Thymus (tissue), 11 donors: Measurements from ENCODE around the gene SVOP. TPM values are rescaled to one million over a fixed set of nuclear protein-coding genes. Genes with fewer than 3 reads are reported as not detected.

ENCODE experiments used
- DNase-seq, 9 donors: peaks; one replicate each; pipeline ENCODE4 v3.0.0-alpha.2; 2013; ENCODE audit warnings: low spot score in 9 of 9, low read depth in 6 of 9, missing footprints in 1 of 9
- H3K27ac ChIP-seq, 2 donors: one replicate each; pipeline ENCODE4 v1.5.1; 2013; ENCODE audit warnings: control low read depth in 1 of 2, low read depth in 1 of 2, low read length in 1 of 2, mild to moderate bottlenecking in 1 of 2, moderate library complexity in 1 of 2
- H3K27me3 ChIP-seq, 2 donors: one replicate each; pipeline ENCODE4 v1.5.1; 2013; ENCODE audit warnings: low read length in 1 of 2; ENCODE audit not compliant: control insufficient read depth in 2 of 2, insufficient read depth in 1 of 2
- H3K36me3 ChIP-seq, 2 donors: one replicate each; pipeline ENCODE4 v1.5.1; 2013; ENCODE audit warnings: low read length in 1 of 2, mild to moderate bottlenecking in 1 of 2, moderate library complexity in 1 of 2; ENCODE audit not compliant: control insufficient read depth in 2 of 2, insufficient read depth in 2 of 2
- H3K4me1 ChIP-seq, 2 donors: one replicate each; pipeline ENCODE4 v1.5.1; 2013; ENCODE audit warnings: low read length in 2 of 2; ENCODE audit not compliant: control insufficient read depth in 2 of 2, insufficient read depth in 2 of 2
- H3K4me3 ChIP-seq, 2 donors: one replicate each; pipeline ENCODE4 v1.5.1; 2013; ENCODE audit warnings: low read length in 2 of 2, control low read depth in 1 of 2, mild to moderate bottlenecking in 1 of 2
- H3K9me3 ChIP-seq, 2 donors: one replicate each; pipeline ENCODE4 v1.5.1; 2013; ENCODE audit warnings: low read length in 1 of 2, mild to moderate bottlenecking in 1 of 2; ENCODE audit not compliant: control insufficient read depth in 2 of 2, insufficient read depth in 1 of 2
- WGBS: extraction: QIAGEN DNeasy Blood & Tissue Kit; methylation state at CpG from one replicate; pipeline ENCODE4 v1.1.7; 2013; 5-methylcytosine and 5-hydroxymethylcytosine counted together
- polyA plus RNA-seq: library from polyadenylated mRNA; stranded (reverse); fragments of 200-250 nt; gene quantifications from one replicate; pipeline ENCODE4 v1.2.3, GENCODE V29; 2013
- total RNA-seq: library from RNA; stranded (reverse); fragments of 120-200 nt; gene quantifications from one replicate; pipeline ENCODE4 v1.2.4, GENCODE V29; 2013
- donor health status: healthy.

The SVOP gene
- total and polyA plus RNA-seq, 2 donors, result 0.05 to 0.14 TPM

DNA sequence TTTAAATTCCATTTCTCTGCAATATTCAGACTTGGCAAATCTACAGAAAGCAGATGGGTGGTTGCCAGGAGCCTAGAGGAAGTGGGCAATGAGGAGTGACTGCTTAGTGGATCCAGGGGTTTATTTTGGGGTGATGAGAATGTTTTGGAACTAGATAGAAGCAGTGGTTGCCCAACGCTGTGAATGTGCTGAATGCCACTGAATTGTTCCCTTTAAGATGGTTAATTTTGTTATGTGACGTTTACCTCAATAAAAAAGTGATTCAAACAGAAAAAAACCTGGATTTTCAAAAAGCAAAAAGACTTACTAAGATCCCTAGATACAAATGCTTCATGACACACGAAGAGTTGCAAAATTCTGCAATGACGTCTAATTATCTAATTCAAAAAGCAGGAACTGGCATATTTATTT is 106.7 kb downstream of the SVOP start:
- Histone ChIP-seq H3K4me1 (no peaks in the 10 kb centered on the region), H3K36me3 (no peaks in the 10 kb centered on the region), H3K9me3 (no peaks in the 10 kb centered on the region), H3K27ac (no peak overlapping the region), H3K4me3 (no peak overlapping the region), H3K27me3 (no peaks in the 10 kb centered on the region)
- DNase-seq, result no peak
- 12% methylated on average over 4 of the region's 4 CpGs for WGBS

DNA sequence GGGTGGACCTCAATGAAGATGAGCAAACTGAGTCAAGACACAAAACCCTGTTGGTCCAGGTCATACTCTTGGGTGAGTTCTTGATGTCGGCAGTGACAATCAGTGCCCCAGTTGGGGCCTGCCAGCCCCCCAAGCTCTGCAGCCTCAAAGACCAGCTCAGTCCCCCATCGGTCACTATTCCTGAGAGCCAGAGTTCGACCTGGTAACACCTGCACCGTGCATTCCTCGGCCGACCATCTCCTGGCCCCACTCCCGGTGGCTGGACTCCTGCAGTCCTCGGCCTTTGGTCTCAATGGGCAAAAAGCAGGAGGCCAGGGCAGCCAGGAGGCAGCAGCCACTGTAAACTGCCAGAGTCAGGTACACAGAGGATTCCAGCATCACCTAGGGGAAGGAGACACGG is 108.5 kb downstream of the SVOP start:
- Histone ChIP-seq H3K4me1 (no peaks in the 10 kb centered on the region), H3K4me3 (no peak overlapping the region), H3K36me3 (no peaks in the 10 kb centered on the region), H3K27me3 (no peaks in the 10 kb centered on the region), H3K9me3 (no peaks in the 10 kb centered on the region), H3K27ac (no peak overlapping the region)
- no peak for DNase-seq
- 97% methylated on average over 9 of the region's 9 CpGs for WGBS

DNA sequence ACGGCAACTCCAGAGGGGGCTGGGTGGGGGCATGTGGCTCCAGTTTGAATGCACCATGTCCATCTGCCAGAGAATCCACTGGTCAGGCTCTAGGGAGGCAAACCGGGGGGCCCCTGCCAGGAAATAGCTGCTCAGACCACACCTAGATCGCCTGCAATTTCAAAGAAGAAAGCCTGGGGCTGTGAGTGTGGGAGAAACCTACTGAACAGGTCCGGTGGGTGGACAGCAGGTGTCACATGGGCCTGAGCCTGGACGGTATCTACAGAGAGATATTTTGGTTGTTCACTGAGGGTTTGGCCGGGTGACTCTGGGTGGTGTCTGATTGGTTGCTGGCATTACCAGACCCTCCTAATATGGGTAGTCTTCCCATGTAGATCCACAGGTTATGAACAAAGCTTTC is 109.0 kb downstream of the SVOP start:
- H3K4me1 ChIP-seq, result no peaks in the 10 kb centered on the region
- no peak overlapping the region for H3K4me3 ChIP-seq
- WGBS, result 92% methylated on average over 6 of the region's 6 CpGs
- H3K36me3 ChIP-seq, result no peaks in the 10 kb centered on the region
- no peak for DNase-seq
- H3K27ac ChIP-seq, result no peak overlapping the region
- no peaks in the 10 kb centered on the region for H3K27me3 ChIP-seq
- no peaks in the 10 kb centered on the region for H3K9me3 ChIP-seq

DNA sequence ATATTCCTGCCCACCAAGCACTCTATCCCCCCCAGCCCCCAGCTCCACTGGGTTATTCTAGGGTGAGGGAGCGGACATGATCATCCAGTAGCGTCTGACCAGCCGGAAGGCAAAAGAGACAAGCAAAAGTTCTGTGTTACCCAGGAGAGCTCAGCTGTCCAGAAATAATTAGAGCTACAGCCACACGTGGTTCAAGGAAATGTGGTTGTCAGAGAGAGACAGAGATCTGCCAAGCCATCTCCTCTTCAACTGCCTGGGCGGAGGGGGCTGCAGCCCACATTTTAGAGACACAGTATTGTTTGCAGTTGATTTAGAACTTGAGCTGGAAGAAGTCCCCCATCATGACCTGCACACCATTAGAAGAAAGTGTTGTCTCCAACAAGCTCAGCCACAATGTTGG is 110.5 kb downstream of the SVOP start:
- Histone ChIP-seq H3K9me3 (no peaks in the 10 kb centered on the region), H3K4me1 (no peaks in the 10 kb centered on the region), H3K4me3 (no peak overlapping the region), H3K27me3 (no peaks in the 10 kb centered on the region), H3K36me3 (no peaks in the 10 kb centered on the region), H3K27ac (no peak overlapping the region)
- DNase-seq, result no peak
- 88% methylated on average over 5 of the region's 5 CpGs for WGBS

DNA sequence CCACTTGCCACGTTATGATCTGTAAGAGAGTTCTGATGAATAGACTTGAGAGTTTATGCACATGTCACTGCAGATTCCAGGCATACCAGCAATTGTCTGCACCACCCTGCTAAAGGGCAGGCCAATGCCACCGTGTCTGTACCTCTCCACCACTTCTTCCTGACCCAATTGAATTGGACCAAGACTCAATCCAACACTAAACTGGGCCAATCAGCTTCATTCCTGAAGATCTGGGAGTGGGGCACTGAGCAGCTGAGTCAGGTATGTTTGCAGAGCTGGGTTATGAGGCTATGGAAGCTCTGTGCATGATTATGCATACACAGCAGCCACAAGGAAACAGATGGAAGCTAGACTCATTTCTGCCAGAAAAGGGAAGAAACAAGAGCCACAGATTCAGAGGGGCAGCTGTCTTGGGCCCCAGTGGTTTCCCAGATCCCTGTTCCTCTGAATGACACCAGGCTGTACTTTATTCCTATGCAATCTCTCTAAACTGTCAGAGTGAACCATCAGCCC is 113.0 kb downstream of the SVOP start:
- Histone ChIP-seq H3K4me3 (no peak overlapping the region), H3K36me3 (no peaks in the 10 kb centered on the region), H3K4me1 (no peaks in the 10 kb centered on the region), H3K27me3 (no peaks in the 10 kb centered on the region), H3K27ac (no peak overlapping the region), H3K9me3 (no peaks in the 10 kb centered on the region)
- whole genome bisulfite sequencing, result 21% methylated on average over 2 of the region's 2 CpGs
- DNase-seq, result no peak

DNA sequence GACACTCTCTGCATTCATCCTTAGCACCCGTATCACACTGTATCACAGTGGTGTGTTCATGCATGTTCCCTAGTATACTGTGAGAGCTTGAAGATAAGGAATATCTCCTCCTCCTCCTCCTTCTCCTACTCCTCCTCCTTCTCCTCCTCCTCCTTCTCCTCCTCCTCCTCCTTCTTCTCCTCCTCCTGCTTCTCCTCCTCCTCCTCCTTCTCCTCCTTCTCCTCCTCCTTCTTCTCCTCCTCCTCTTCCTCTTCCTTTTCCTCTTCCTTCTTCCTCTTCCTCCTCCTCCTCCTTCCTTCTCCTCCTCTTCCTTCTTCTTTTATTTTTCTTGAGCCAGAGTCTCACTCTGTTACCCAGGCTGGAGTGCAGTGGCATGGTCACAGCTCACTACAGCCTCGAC is 113.9 kb downstream of the SVOP start:
- no peak overlapping the region for H3K27ac ChIP-seq
- DNase-seq, result no peak
- H3K9me3 ChIP-seq, result no peaks in the 10 kb centered on the region
- 93% methylated on average over 2 of the region's 2 CpGs for WGBS
- no peaks in the 10 kb centered on the region for H3K36me3 ChIP-seq
- H3K4me1 ChIP-seq, result no peaks in the 10 kb centered on the region
- no peak overlapping the region for H3K4me3 ChIP-seq
- no peaks in the 10 kb centered on the region for H3K27me3 ChIP-seq

DNA sequence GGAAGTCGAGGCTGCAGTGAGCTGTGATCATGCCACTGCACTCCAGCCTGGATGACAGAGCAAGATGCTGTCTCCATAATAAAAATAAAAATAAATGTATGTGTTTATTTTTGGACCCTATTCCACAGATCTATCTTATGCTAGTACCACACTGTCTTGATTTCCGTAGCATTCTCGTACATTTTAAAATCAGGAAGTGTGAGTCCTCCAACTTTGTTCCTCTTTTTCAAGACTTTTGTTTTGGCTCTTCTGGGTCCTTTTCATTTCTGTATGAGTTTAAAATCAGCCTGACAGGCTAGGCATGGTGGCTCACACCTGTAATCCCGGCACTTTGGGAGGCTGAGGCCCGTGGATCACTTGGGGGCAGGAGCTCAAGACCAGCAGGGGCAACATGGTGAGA is 115.1 kb downstream of the SVOP start:
- no peaks in the 10 kb centered on the region for H3K27me3 ChIP-seq
- H3K4me1 ChIP-seq, result no peaks in the 10 kb centered on the region
- H3K27ac ChIP-seq, result no peak overlapping the region
- DNase-seq, result no peak
- H3K4me3 ChIP-seq, result no peak overlapping the region
- H3K9me3 ChIP-seq, result no peaks in the 10 kb centered on the region
- 10% methylated on average over 5 of the region's 5 CpGs for WGBS
- H3K36me3 ChIP-seq, result no peaks in the 10 kb centered on the region

DNA sequence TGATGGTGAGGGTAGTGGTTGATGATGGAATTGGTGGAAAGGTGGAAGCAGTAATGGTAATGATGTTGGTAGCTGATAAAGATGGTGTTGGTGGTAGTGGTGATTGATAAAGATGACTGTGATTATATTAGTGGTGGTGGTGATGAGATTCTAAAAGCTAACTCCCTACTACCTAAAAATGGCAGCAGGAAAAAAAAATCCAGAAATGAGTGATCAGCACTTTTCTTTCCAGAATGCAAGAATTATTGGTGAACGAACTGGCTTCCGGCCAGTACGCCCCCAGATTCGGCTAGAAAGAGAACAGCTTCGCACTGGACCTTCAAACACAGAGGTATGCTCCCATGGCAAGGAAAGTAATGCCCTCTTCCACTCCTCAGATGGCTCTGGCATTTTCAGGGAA is 121.7 kb downstream of the SVOP start:
- no peak overlapping the region for H3K4me3 ChIP-seq
- no peak overlapping the region for H3K27ac ChIP-seq
- H3K36me3 ChIP-seq, result no peaks in the 10 kb centered on the region
- 88% methylated on average over 5 of the region's 5 CpGs for WGBS
- DNase-seq, result no peak
- H3K9me3 ChIP-seq, result no peaks in the 10 kb centered on the region
- H3K4me1 ChIP-seq, result no peaks in the 10 kb centered on the region
- no peaks in the 10 kb centered on the region for H3K27me3 ChIP-seq

DNA sequence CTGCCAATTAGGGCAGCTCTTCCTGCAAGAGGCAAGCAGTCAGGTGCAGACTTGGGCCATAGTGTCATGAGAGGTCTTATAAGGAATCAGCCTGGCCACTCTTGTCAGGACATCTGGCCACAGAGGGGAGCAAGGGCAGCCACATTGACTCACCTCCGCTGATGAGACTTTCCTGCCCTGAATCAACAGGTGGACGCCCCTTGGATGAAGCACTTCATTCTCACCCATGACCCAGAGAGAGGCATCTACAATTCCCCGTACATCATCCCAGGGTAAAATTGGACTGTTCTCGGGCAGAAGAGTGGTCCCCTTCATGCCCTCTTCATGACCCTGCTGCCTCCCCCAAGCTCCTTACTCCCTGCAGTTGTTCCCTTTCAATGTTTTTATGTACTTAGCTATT is 124.1 kb downstream of the SVOP start:
- no peak overlapping the region for H3K27ac ChIP-seq
- H3K4me3 ChIP-seq, result no peak overlapping the region
- H3K4me1 ChIP-seq, result no peaks in the 10 kb centered on the region
- no peaks in the 10 kb centered on the region for H3K9me3 ChIP-seq
- no peaks in the 10 kb centered on the region for H3K27me3 ChIP-seq
- no peaks in the 10 kb centered on the region for H3K36me3 ChIP-seq
- WGBS, result 95% methylated on average over 4 of the region's 4 CpGs
- DNase-seq, result no peak

DNA sequence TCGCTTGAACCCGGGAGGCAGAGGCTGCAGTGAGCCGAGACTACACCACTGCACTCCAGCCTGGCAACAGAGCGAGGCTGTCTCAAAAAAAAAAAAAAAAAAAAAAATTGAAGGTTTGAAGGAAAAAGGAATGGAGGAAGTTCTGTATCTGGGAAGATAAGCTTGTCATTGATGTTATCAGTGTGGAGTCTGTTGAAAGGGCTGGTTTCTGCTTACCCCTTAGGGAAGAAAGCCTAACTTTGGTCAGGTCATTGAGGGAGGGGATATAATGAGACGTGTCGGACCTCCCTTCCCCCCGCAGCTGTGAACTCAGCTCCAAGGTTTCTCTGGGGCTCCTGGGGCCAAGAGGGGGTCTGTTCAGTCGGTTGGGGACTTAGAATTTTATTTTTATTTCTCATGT is 124.5 kb downstream of the SVOP start:
- H3K27me3 ChIP-seq, result no peaks in the 10 kb centered on the region
- H3K27ac ChIP-seq, result no peak overlapping the region
- H3K4me3 ChIP-seq, result no peak overlapping the region
- 21% methylated on average over 8 of the region's 8 CpGs for WGBS
- no peaks in the 10 kb centered on the region for H3K36me3 ChIP-seq
- DNase-seq, result no peak
- no peaks in the 10 kb centered on the region for H3K9me3 ChIP-seq
- H3K4me1 ChIP-seq, result no peaks in the 10 kb centered on the region
